Measurements from ENCODE around the gene TEPSIN. TPM values are rescaled to one million over a fixed set of nuclear protein-coding genes. Genes with fewer than 3 reads are reported as not detected.
"Not testable (repeated sequence)": the region's sequence is repeated elsewhere in the genome, so short reads cannot be mapped to it uniquely, and the experiment has no call there.

Gene TEPSIN
- total RNA-seq, 2 experiments from 2014 or later = 55.0 to 55.4 TPM

DNA sequence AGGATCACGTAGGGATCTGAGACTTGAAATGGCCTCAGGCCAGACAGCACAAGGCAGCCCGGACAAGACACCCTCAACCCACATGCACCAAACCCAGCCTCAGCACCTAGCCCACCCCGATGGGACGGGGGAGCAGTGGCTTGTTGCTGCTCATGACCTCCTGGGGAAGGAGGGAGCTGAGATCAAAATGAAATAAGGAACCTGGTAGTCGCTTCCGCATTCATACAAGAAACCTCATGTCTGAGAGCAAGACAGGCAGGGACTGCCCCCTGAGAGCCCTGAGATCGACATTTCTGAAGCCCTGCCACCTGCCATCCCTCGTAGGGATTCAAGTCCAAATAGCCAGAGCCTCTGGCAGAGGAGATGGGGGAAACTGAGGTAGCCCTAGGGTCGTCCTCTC lies 10.4 kb downstream of the TEPSIN start:
- Mint-ChIP-seq H3K4me3 (no peak overlapping the region), H3K27me3 (peaks cover 3% of the 10 kb centered on the region), H3K9me3 (peaks cover 3% of the 10 kb centered on the region), H3K27ac (no peak overlapping the region), H3K4me1 (peaks cover 15% of the 10 kb centered on the region), H3K36me3 (ENCODE audit: low read depth) (peaks cover 25% of the 10 kb centered on the region)
- DNase-seq = no peak
- CTCF ChIA-PET = no interaction called here
- POLR2A ChIA-PET = interaction anchor here (0.7 to 0.9 kb wide), 2 partner anchors 11 to 14 kb away, joined by 3 read pairs; partner anchors contain the start of genes NDUFAF8 and TEPSIN

DNA sequence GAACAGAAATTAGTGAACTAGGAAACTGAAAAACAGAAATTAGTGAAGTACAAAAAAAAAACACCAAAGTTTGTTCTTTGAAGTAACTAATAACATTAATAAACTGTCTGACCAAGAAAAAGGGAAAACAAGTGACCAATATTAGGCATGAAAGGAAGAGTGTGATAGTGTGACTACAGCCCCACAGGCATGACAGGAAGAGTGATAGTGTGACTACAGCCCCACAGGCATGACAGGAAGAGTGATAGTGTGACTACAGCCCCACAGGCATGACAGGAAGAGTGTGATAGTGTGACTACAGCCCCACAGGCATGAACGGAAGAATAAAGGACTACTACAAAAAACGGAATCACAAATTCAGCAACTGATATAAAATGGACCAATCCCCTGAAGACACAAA lies 11.2 kb downstream of the TEPSIN start:
- ChIA-PET CTCF (interaction anchor here (1.7 kb wide), 1 partner anchor 13 kb away, joined by 4 read pairs; no protein-coding TSS in a partner anchor), POLR2A (interaction anchor here (1.7 kb wide), 1 partner anchor 12 kb away, joined by 6 read pairs; the partner anchor contains the start of genes NDUFAF8 and TEPSIN)
- not testable (repeated sequence) for DNase-seq, H3K27me3 Mint-ChIP-seq, H3K27ac Mint-ChIP-seq, H3K9me3 Mint-ChIP-seq, H3K4me3 Mint-ChIP-seq
- H3K4me1 Mint-ChIP-seq = peaks cover 17% of the 10 kb centered on the region
- peaks cover 25% of the 10 kb centered on the region for H3K36me3 Mint-ChIP-seq (ENCODE audit: low read depth)

DNA sequence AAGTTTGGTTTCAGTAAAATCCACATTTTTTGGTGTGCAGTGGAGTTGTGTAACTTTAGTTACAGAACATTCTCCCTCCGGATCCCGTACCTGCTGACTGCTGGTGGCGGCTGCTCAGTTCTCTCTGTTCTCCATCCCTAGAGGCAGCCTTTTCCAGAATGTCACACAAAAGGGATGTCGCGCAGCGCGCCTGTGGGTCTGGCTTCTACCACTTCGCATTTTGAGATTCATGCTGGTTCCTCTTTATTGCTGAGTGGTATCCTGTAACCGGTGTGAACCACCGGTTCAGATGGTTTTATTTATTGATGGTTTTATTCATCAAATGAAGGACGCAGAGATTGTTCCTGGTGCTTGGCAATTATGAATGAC lies 15.1 kb downstream of the TEPSIN start:
- Mint-ChIP-seq H3K27me3 (peaks cover 3% of the 10 kb centered on the region), H3K4me1 (peaks cover 23% of the 10 kb centered on the region), H3K36me3 (ENCODE audit: low read depth) (peaks cover 11% of the 10 kb centered on the region), H3K9me3 (peaks cover 3% of the 10 kb centered on the region), H3K4me3 (peak overlapping the region; percentile 52), H3K27ac (no peak overlapping the region)
- ChIA-PET CTCF (no interaction called here), POLR2A (interaction anchor here (2.0 kb wide), 1 partner anchor 15 kb away, joined by 11 read pairs; the partner anchor contains the start of genes NDUFAF8 and TEPSIN)
- DNase-seq = no peak

DNA sequence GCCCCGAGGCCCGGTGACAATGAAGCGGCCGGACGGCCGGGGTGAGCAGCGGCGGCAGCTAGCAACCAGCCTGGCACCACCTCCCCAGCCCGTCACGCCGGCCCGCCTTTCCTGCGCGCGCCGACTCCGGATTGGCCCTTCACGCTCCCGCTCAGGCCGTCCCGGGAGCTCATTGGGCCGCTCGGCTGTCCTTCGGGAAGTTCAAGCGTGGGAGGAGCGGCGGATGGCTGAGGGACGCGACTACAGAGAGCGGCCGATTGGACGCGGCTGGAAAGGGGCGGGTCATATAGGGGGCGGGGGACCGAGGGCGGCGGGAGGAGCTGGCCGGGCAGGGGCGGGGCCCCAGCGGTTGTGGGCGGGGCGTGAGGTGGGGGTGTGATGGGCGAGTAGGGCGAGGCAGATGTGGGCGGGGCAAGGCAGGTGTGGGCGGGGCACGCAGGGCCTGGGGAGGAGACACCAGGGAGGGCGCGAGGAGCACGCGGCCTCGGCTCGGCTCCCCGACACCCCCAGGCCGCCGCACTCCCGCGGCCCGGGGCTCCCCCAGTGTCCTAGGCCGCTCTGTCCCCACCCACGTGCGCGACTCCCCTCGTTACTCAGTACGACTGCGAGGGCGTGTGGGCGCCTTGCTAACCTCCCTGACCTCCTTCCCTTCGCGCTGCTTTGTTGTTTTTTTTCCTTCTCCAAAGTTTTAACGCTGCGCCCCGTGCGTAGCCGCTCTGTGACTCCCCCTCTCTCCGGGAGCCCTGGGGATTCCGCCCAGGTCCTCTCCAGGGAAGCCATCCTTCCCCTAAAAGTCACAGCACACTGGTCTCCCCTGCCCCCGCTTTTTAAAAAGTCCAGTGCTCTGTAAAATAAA lies 15.7 kb downstream of the TEPSIN start, which contains the start of gene CEP131:
TSS of gene CEP131 (minus strand) at position 60 of the 856 bp plus-strand sequence. CDS start 2,909 bp downstream, outside the sequence.
- Mint-ChIP-seq H3K9me3 (peaks cover 3% of the 10 kb centered on the region), H3K36me3 (ENCODE audit: low read depth) (peaks cover 7% of the 10 kb centered on the region), H3K27me3 (peaks cover 3% of the 10 kb centered on the region), H3K4me1 (peaks cover 23% of the 10 kb centered on the region), H3K27ac (peak within 1 kb of the TSS; percentile 61), H3K4me3 (peak within 1 kb of the TSS; percentile 77)
- POLR2A ChIA-PET = interaction anchor here (1.0 to 1.3 kb wide), 3 partner anchors 14 to 205 kb away, joined by 3 to 18 read pairs (median 5); partner anchors contain the start of genes NDUFAF8 and TEPSIN
- DNase-seq = peak; percentile 99
- CTCF ChIA-PET = interaction anchor here (0.7 to 1.0 kb wide), 4 partner anchors 16 to 808 kb away, joined by 3 to 4 read pairs (median 3); partner anchors contain the start of genes NDUFAF8 and TEPSIN

DNA sequence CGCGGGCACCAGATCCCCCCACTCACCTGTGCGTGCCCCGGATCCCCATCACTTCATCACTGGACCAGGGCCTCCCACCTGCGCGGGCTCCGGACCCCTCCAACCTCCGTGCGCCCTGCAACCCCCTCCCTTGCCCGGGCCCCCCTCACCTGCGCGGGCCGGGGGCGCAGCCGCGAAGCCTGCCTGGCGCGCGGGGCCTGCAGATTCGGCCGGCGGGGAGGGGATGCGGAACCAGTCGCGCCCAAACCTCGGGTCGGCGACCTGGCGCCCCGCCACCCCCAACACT lies 16.3 kb downstream of the TEPSIN start:
- Mint-ChIP-seq H3K4me3 (peak overlapping the region; percentile 77), H3K4me1 (peaks cover 18% of the 10 kb centered on the region), H3K27ac (no peak overlapping the region), H3K36me3 (ENCODE audit: low read depth) (peaks cover 1% of the 10 kb centered on the region), H3K27me3 (peaks cover 3% of the 10 kb centered on the region), H3K9me3 (peaks cover 3% of the 10 kb centered on the region)
- ChIA-PET POLR2A (interaction anchor here (1.0 to 1.3 kb wide), 3 partner anchors 15 to 205 kb away, joined by 3 to 18 read pairs (median 5); partner anchors contain the start of genes NDUFAF8 and TEPSIN), CTCF (interaction anchor here (0.7 to 1.0 kb wide), 4 partner anchors 17 to 807 kb away, joined by 3 to 4 read pairs (median 3); partner anchors contain the start of genes NDUFAF8 and TEPSIN)
- DNase-seq = no peak

DNA sequence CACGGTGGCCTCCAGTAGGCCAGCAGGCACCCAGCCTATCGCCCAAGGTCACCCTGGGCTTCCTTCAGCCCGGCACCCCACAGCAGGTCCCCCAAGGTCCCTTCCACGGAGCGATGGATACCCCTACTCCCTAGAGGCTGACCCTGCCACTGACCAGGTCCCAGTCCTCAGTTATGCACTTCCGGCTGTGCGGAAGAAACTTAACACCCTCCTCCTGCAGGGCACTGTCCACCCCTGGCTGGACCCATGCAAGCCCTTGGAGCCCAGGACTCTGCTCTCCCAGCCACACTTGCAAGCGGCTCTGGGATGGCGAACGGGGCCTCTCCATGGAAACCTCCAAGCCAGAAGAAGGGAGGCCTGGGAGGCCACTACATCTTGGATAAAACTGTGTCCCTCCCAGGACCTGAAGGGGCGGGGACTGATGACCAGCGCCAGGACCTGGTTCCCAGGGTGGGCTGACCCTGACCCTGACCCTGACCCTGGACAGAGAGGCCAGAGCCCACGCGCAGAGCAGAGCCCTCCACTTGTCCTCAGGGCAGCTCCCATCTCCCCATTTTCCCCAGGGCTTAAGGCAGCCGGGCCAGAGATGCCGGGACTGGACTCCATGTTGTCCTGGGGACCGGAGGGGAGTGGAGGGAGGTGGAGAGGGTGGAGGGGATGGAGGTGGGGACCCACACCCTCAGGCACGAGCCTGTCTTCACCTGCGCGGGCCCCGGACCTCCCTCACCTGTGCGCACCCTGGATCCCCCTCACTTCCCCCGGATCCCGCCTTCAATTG lies 16.8 kb downstream of the TEPSIN start:
- H3K36me3 Mint-ChIP-seq (ENCODE audit: low read depth) = no peaks in the 10 kb centered on the region
- H3K9me3 Mint-ChIP-seq = peaks cover 3% of the 10 kb centered on the region
- H3K4me1 Mint-ChIP-seq = peaks cover 17% of the 10 kb centered on the region
- H3K4me3 Mint-ChIP-seq = peak overlapping the region; percentile 77
- H3K27me3 Mint-ChIP-seq = peaks cover 3% of the 10 kb centered on the region
- ChIA-PET CTCF (interaction anchor here (0.7 to 1.0 kb wide), 2 partner anchors 17 to 121 kb away, joined by 3 to 4 read pairs; partner anchors contain the start of genes NDUFAF8 and TEPSIN), POLR2A (interaction anchor here (1.2 to 1.6 kb wide), 3 partner anchors 15 to 17 kb away, joined by 5 to 18 read pairs (median 5); partner anchors contain the start of genes NDUFAF8 and TEPSIN)
- no peak overlapping the region for H3K27ac Mint-ChIP-seq
- DNase-seq = no peak

DNA sequence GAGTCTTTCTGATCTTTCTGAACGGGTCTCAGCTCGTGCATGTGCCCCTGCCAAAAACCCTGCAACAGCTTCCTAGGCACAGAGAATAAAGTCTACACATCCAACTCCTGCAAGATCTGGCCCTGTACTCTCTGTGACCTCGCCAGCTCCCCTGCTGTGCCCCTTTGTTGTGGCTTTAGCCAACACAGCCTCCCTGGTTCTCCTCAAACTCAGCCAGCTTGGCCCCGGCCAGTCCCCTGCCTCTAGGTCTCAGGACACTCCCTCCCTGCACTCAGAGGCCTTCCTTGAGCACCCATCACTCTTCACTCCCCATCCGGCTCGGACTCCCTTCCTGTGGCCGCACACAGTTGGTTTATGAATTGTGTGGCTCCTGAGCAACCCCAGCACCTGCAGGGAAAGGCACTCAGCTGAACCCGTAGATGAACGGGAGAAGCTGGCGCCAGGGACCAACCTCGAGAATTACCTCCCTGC lies 17.4 kb downstream of the TEPSIN start:
- Mint-ChIP-seq H3K36me3 (ENCODE audit: low read depth) (no peaks in the 10 kb centered on the region), H3K4me3 (peak overlapping the region; percentile 77), H3K9me3 (peaks cover 3% of the 10 kb centered on the region), H3K27ac (no peak overlapping the region), H3K27me3 (peaks cover 3% of the 10 kb centered on the region), H3K4me1 (peaks cover 17% of the 10 kb centered on the region)
- POLR2A ChIA-PET = interaction anchor here (1.6 kb wide), 1 partner anchor 18 kb away, joined by 5 read pairs; the partner anchor contains the start of genes NDUFAF8 and TEPSIN
- DNase-seq = no peak
- CTCF ChIA-PET = no interaction called here

DNA sequence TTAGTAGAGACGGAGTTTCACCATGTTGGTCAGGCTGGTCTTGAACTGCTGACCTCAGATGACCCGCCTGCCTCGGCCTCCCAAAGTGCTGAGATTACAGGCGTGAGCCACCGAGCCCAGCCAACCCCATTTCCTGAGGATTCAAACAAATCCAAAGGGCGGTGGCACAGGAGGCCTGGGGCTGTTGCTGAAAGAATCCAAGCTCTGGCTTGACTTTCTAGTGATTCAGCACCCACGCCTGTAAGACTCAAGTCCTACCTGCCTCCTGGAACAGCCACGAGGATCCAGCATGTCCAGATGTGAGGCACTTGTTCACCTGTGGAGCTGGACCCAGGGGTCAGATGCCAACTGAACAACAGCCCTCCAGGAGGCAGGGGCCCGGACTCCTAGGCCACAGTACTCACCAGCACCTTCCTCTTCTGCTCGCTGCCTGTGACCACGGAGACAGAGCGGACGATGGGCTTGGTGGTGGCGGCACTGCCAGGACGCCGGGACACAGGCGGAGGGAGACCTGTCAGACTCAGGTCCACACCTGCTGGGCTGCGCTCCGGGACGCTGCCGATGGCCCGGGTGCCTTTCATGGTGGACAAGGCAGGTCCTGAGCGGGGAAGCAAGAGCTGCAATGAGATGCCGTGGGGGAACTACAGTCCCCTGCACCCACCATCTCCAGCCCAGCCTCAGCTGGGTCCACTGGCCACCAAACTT lies 19.2 kb downstream of the TEPSIN start:
- no peak for DNase-seq
- Mint-ChIP-seq H3K36me3 (ENCODE audit: low read depth) (no peaks in the 10 kb centered on the region), H3K9me3 (no peaks in the 10 kb centered on the region), H3K27ac (no peak overlapping the region), H3K4me1 (peaks cover 17% of the 10 kb centered on the region), H3K4me3 (no peak overlapping the region), H3K27me3 (peaks cover 3% of the 10 kb centered on the region)
- CTCF ChIA-PET = no interaction called here
- POLR2A ChIA-PET = interaction anchor here (1.0 kb wide), 1 partner anchor 20 kb away, joined by 3 read pairs; the partner anchor contains the start of genes NDUFAF8 and TEPSIN

DNA sequence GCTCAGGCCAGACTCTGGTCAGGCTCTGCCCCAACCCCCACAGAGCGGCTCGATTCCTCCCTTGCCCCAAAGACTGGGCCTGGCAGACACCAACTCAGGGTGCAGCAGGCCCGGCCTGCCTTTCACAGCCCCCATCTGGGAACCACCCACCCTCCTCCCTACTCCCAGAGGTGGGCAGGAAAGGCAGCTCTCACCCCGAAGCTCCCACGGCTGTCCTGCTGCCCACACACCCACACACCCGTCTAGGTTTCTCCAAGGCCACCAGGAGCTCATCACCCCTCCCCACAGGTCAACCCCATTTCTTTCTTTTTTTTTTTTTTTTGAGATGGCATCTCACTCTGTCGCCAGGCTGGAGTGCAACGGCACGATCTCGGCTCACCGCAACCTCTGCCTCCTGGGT lies 19.9 kb downstream of the TEPSIN start:
- H3K4me3 Mint-ChIP-seq = no peak overlapping the region
- POLR2A ChIA-PET = interaction anchor here (1.0 kb wide), 1 partner anchor 20 kb away, joined by 3 read pairs; the partner anchor contains the start of genes NDUFAF8 and TEPSIN
- H3K9me3 Mint-ChIP-seq = no peaks in the 10 kb centered on the region
- DNase-seq = no peak
- no peaks in the 10 kb centered on the region for H3K36me3 Mint-ChIP-seq (ENCODE audit: low read depth)
- no peak overlapping the region for H3K27ac Mint-ChIP-seq
- CTCF ChIA-PET = no interaction called here
- H3K4me1 Mint-ChIP-seq = peaks cover 17% of the 10 kb centered on the region
- peaks cover 3% of the 10 kb centered on the region for H3K27me3 Mint-ChIP-seq

DNA sequence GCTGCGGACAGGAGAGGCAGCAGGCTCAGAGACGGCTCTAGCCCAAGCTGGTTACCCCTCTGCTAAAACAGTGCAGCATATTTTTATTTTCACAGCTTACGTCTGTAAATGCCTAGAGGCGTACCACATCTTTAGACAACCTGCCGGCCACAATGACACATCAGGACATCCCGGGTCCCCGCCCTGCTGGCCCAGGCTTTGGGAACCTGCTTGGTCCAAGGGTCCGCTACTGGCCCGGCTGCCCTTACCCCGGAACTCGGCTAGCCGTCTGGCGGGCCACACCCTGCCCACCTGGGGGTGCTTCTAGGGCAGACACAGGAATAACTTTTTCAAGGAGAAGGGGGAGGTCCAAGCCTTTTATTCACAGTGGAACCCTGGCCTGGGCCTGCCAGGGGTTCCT lies 20.4 kb downstream of the TEPSIN start:
- Mint-ChIP-seq H3K27ac (no peak overlapping the region), H3K9me3 (no peaks in the 10 kb centered on the region), H3K27me3 (no peaks in the 10 kb centered on the region), H3K36me3 (ENCODE audit: low read depth) (no peaks in the 10 kb centered on the region), H3K4me3 (no peak overlapping the region), H3K4me1 (peaks cover 11% of the 10 kb centered on the region)
- ChIA-PET POLR2A (no interaction called here), CTCF (no interaction called here)
- no peak for DNase-seq

DNA sequence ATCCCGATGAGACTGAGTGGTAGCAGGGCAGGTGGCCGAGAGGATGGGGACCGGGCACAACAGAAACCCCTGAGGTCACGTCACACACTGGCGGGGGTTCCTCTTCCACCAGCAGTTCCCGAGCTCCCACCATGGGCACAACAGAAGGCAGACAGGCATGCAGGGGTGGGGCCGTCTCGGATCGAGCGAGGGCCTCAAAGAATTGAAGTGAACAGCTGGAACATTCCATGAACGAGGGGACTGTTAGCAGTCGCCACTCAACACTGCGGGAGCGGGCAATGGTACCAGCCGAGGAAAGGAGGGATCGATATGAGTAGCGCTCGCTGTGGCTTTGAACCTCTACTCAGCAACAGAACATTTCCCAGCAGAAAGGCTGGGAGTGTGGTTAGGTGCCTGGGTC lies 21.4 kb downstream of the TEPSIN start:
- H3K27me3 Mint-ChIP-seq = no peaks in the 10 kb centered on the region
- no peak for DNase-seq
- H3K36me3 Mint-ChIP-seq (ENCODE audit: low read depth) = no peaks in the 10 kb centered on the region
- ChIA-PET CTCF (no interaction called here), POLR2A (no interaction called here)
- H3K9me3 Mint-ChIP-seq = no peaks in the 10 kb centered on the region
- no peak overlapping the region for H3K27ac Mint-ChIP-seq
- H3K4me1 Mint-ChIP-seq = peaks cover 9% of the 10 kb centered on the region
- H3K4me3 Mint-ChIP-seq = no peak overlapping the region

DNA sequence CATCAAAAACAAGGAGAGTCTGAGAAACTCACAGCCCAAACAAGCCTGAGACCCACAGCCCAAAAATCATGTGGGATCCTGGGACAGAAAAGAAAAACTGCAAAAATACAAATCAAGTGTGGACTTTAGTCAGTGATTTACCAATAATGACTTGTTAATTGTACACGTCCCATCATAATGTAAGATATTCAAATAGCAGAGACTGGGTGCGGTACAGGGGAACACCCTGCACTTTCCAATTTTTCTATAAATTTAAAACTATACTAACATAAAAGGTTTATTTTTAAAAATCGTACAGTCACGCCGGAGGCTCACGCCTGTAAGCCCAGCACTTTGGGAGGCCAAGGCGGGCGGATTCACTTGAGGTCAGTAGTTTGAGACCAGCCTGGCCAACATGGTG lies 24.9 kb downstream of the TEPSIN start:
- POLR2A ChIA-PET = no interaction called here
- no peak overlapping the region for H3K4me3 Mint-ChIP-seq
- CTCF ChIA-PET = no interaction called here

More for the DNA sequence above, 24.9 kb downstream of the TEPSIN start:
- no peaks in the 10 kb centered on the region for H3K36me3 Mint-ChIP-seq (ENCODE audit: low read depth)
- no peaks in the 10 kb centered on the region for H3K27me3 Mint-ChIP-seq
- no peak for DNase-seq
- H3K4me1 Mint-ChIP-seq = no peaks in the 10 kb centered on the region
- no peaks in the 10 kb centered on the region for H3K9me3 Mint-ChIP-seq
- no peak overlapping the region for H3K27ac Mint-ChIP-seq

All from activated CD4-positive, alpha-beta memory T cell treated with anti-CD3 and anti-CD28 coated beads, Interleukin-2, amount 10 ng/mL, durations not matched to agents 7 days and 5 days (primary cell).